IMR-90 (cell line): Measurements from ENCODE around the gene CKAP4. TPM values are rescaled to one million over a fixed set of nuclear protein-coding genes. Genes with fewer than 3 reads are reported as not detected.

Experiments used
- ATAC-seq: fragments of 200-7000 bp; cut with Tn5 transposase; 2 replicates; pipeline ENCODE4 v1.9.1; 2020; ENCODE audit warnings: low read depth, mild to moderate bottlenecking, moderate library complexity
- BruUV-seq: library from RNA; stranded (reverse); fragments of 400-500 nt; replicated peaks from 2 replicates; lab custom pipeline; 2021; lab: Mats Ljungman, UMichigan
- CTCF ChIA-PET: fragments of 300-600 bp; formaldehyde crosslinking; extraction: SDS; loops from one replicate; lab custom pipeline; 2021; ENCODE audit warnings: antibody characterized with exemption; lab: Yijun Ruan, JAX
- POLR2A ChIA-PET: fragments of 300-600 bp; sonication (Branson Sonifier 250); formaldehyde crosslinking; loops from one replicate; lab custom pipeline; 2022; ENCODE audit warnings: antibody characterized with exemption; ENCODE audit not compliant: unreplicated experiment; lab: Charles Lee
- DNase-seq: peaks from one replicate; pipeline ENCODE4 v3.0.0; 2013
- H2AFZ ChIP-seq: replicated peaks from 2 replicates; pipeline ENCODE3; 2013; ENCODE audit warnings: low read length, mild to moderate bottlenecking; ENCODE audit not compliant: poor library complexity
- H2AK5ac ChIP-seq: 2 replicates; pipeline ENCODE4 v1.6.1; 2013; ENCODE audit warnings: low read depth, low read length, inconsistent platforms
- H2AK9ac ChIP-seq: replicated peaks from 2 replicates; pipeline ENCODE3; 2013; ENCODE audit warnings: mild to moderate bottlenecking, low read depth, low read length, moderate library complexity; ENCODE audit not compliant: poor library complexity
- H2BK120ac ChIP-seq: 2 replicates; pipeline ENCODE4 v1.6.1; 2013; ENCODE audit warnings: low read depth, low read length, inconsistent platforms
- H2BK15ac ChIP-seq: 3 replicates; pipeline ENCODE4 v1.6.1; 2013; ENCODE audit warnings: low read depth, low read length, inconsistent platforms
- H2BK20ac ChIP-seq: 2 replicates; pipeline ENCODE4 v1.6.1; 2013; ENCODE audit warnings: low read depth, mild to moderate bottlenecking, inconsistent platforms, low read length, moderate library complexity
- H2BK5ac ChIP-seq: 2 replicates; pipeline ENCODE4 v1.6.1; 2013; ENCODE audit warnings: mild to moderate bottlenecking, low read depth, low read length, inconsistent platforms; ENCODE audit not compliant: poor library complexity, severe bottlenecking
- H3K14ac ChIP-seq: replicated peaks from 2 replicates; pipeline ENCODE4 v1.6.1; 2013; ENCODE audit warnings: low read depth, low read length, inconsistent platforms
- H3K18ac ChIP-seq: 2 replicates; pipeline ENCODE4 v1.6.1; 2013; ENCODE audit warnings: low read depth, low read length, control low read depth
- H3K23ac ChIP-seq: 2 replicates; pipeline ENCODE4 v1.6.1; 2013; ENCODE audit warnings: low read depth, low read length, inconsistent platforms
- H3K27ac ChIP-seq: 2 replicates; pipeline ENCODE4 v1.5.1; 2013; ENCODE audit warnings: mild to moderate bottlenecking, control low read depth, low read length; ENCODE audit not compliant: insufficient read depth
- H3K27me3 ChIP-seq: 2 replicates; pipeline ENCODE4 v1.6.1; 2013; ENCODE audit warnings: low read length; ENCODE audit not compliant: control insufficient read depth, insufficient read depth
- H3K36me3 ChIP-seq: 2 replicates; pipeline ENCODE4 v1.6.1; 2013; ENCODE audit warnings: low read length, mixed read lengths; ENCODE audit not compliant: control insufficient read depth, insufficient read depth
- H3K4ac ChIP-seq: 2 replicates; pipeline ENCODE4 v1.6.1; 2013; ENCODE audit warnings: low read depth, low read length, inconsistent platforms
- H3K4me1 ChIP-seq: 2 replicates; pipeline ENCODE4 v1.6.1; 2013; ENCODE audit warnings: low read length, mixed read lengths; ENCODE audit not compliant: control insufficient read depth, insufficient read depth
- H3K4me2 ChIP-seq: 2 replicates; pipeline ENCODE4 v1.6.1; 2013; ENCODE audit warnings: low read depth, mild to moderate bottlenecking, control low read depth, low read length, moderate library complexity
- H3K4me3 ChIP-seq: 2 replicates; pipeline ENCODE4 v1.5.1; 2013; ENCODE audit warnings: low read depth, mild to moderate bottlenecking, control low read depth, low read length, moderate library complexity; ENCODE audit not compliant: insufficient read depth
- H3K56ac ChIP-seq: 2 replicates; pipeline ENCODE4 v1.6.1; 2013; ENCODE audit warnings: low read length, inconsistent platforms; ENCODE audit not compliant: insufficient read depth; ENCODE audit errors: extremely low read depth
- H3K79me1 ChIP-seq, 2 experiments: 2 replicates each; pipeline ENCODE4 v1.6.1; 2013; ENCODE audit warnings: low read length in 2 of 2, inconsistent platforms in 1 of 2, low read depth in 1 of 2
- H3K9ac ChIP-seq: 2 replicates; pipeline ENCODE4 v1.6.1; 2013; ENCODE audit warnings: low read depth, low read length, control low read depth
- H3K9me1 ChIP-seq: 2 replicates; pipeline ENCODE4 v1.6.1; 2013; ENCODE audit warnings: low read length, inconsistent platforms; ENCODE audit not compliant: insufficient read depth
- H3K9me3 ChIP-seq: 2 replicates; pipeline ENCODE4 v1.6.1; 2013; ENCODE audit warnings: low read length; ENCODE audit not compliant: control insufficient read depth, insufficient read depth
- H4K20me1 ChIP-seq: 2 replicates; pipeline ENCODE4 v1.6.1; 2013; ENCODE audit warnings: low read length, inconsistent platforms; ENCODE audit not compliant: insufficient read depth
- H4K5ac ChIP-seq: 2 replicates; pipeline ENCODE4 v1.6.1; 2013; ENCODE audit warnings: mild to moderate bottlenecking, low read depth, low read length, control low read depth
- H4K8ac ChIP-seq, 2 experiments: 2 replicates each; pipeline ENCODE4 v1.6.1; 2013; ENCODE audit warnings: low read depth in 2 of 2, low read length in 2 of 2, control low read depth in 1 of 2, inconsistent platforms in 1 of 2
- H4K91ac ChIP-seq: 2 replicates; pipeline ENCODE4 v1.6.1; 2013; ENCODE audit warnings: low read depth, low read length, inconsistent platforms; ENCODE audit not compliant: insufficient read depth
- MXI1 ChIP-seq: IDR thresholded peaks from 2 replicates; pipeline ENCODE4 v1.6.1; 2012; ENCODE audit warnings: low read depth, mild to moderate bottlenecking, low read length, moderate library complexity, borderline replicate concordance
- WGBS, 2 experiments: methylation state at CpG; one replicate each; pipeline versions ENCODE4 v1.1.5 to v1.1.7; 2013; ENCODE audit warnings: missing lambda C conversion rate in 2 of 2; ENCODE audit not compliant: insufficient read length in 1 of 2; ENCODE audit errors: extremely low coverage in 2 of 2; 5-methylcytosine and 5-hydroxymethylcytosine counted together
- dilution Hi-C: fragments of 300-500 bp; cut with HindIII; formaldehyde crosslinking; loops from one replicate; pipeline ENCODE4 v1.14.3; 2018; ENCODE audit warnings: low sequenced_read_pairs; ENCODE audit not compliant: unreplicated experiment
- in situ Hi-C: fragments of 300-500 bp; cut with MboI; formaldehyde crosslinking; loops from 3 replicates; pipeline ENCODE4 v1.14.3; 2019; ENCODE audit warnings: low sequenced_read_pairs, inconsistent platforms, mixed read lengths
- intact Hi-C: fragments of 100-400 bp; cut with micrococcal nuclease; formaldehyde crosslinking; loops from 2 replicates; pipeline ENCODE4 v1.10.0; 2022
- polyA plus RNA-seq, 3 experiments: library from polyadenylated mRNA; depleted of rRNA; stranded (reverse); fragments of >200 nt; gene quantifications; 2 replicates each; pipeline ENCODE4 v1.2.3, GENCODE V29; 2012; ENCODE audit warnings: low replicate concordance in 1 of 3
- total RNA-seq: library from RNA; depleted of rRNA; stranded (reverse); fragments of >200 nt; gene quantifications from 2 replicates; pipeline ENCODE4 v1.2.3, GENCODE V29; 2012
- TF ChIP-seq, protein P1 (sequence below): conservative IDR thresholded peaks from 2 replicates; pipeline ENCODE4 v1.5.1; 2012; ENCODE audit warnings: mild to moderate bottlenecking, low read depth, low read length, improper control_type of control experiment
- TF ChIP-seq, protein P2 (sequence below): fragments of 150-350 bp; IDR thresholded peaks from 2 replicates; pipeline ENCODE4 v1.6.1; 2017; ENCODE audit warnings: mild to moderate bottlenecking, antibody characterized with exemption, low read length, low read depth

CKAP4 gene
- total and polyA plus RNA-seq, 2 of the 4 experiments (the other 2 are of a cell fraction), result 94.5 to 297 TPM

GRCh38 chr12:106193394-106194215 lies 54.2 kb downstream of the CKAP4 start (continued):
- TF ChIP-seq, protein P1, sequence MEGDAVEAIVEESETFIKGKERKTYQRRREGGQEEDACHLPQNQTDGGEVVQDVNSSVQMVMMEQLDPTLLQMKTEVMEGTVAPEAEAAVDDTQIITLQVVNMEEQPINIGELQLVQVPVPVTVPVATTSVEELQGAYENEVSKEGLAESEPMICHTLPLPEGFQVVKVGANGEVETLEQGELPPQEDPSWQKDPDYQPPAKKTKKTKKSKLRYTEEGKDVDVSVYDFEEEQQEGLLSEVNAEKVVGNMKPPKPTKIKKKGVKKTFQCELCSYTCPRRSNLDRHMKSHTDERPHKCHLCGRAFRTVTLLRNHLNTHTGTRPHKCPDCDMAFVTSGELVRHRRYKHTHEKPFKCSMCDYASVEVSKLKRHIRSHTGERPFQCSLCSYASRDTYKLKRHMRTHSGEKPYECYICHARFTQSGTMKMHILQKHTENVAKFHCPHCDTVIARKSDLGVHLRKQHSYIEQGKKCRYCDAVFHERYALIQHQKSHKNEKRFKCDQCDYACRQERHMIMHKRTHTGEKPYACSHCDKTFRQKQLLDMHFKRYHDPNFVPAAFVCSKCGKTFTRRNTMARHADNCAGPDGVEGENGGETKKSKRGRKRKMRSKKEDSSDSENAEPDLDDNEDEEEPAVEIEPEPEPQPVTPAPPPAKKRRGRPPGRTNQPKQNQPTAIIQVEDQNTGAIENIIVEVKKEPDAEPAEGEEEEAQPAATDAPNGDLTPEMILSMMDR, result no peak

DNA sequence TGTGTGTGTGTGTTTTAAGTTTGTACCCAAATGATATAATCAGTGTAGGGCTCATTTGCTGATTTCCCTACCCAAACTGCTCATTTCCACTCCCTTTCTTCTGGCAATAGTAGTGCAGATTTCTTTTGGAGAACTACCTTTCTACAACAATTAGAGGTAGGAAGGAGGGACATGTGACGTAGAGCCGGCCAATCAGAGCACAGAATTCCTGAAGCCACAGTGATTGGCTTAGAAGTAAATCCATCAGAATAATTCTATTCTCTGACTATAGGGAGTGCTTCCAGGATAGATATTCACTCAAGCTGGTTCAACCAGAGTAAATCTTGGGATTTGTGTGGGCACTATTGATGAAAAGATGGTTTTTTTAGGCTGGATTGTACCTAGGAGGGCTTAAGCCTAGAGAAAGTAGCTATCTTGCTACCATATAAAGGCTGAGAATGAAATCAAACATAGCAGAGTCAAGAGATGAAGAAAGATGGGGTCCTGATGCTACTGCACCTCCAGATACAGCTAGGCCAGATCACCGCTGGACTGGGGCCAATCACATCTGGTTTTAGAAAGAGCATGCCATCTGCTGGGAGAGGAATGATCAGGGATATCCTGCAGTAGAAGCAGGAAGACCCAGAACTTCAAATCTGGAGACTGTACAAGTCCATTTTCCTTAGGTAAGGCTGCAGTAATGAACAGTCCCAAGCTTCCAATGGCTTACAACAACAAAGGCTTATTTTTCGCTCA lies 55.0 kb downstream of the CKAP4 start:
- Histone ChIP-seq H3K36me3 (no peaks in the 10 kb centered on the region), H4K91ac (no peak overlapping the region), H4K20me1 (no peaks in the 10 kb centered on the region), H2AK9ac (no peak overlapping the region), H3K9ac (no peak overlapping the region), H3K23ac (no peak overlapping the region), H3K27me3 (peaks cover 27% of the 10 kb centered on the region), H2AK5ac (no peak overlapping the region), H3K56ac (no peak overlapping the region), H2BK15ac (no peak overlapping the region), H3K9me3 (no peaks in the 10 kb centered on the region), H2BK5ac (no peak overlapping the region), H4K5ac (no peak overlapping the region), H3K79me1 (no peaks in the 10 kb centered on the region), H3K4me3 (no peak overlapping the region), H3K27ac (no peak overlapping the region), H2BK120ac (no peak overlapping the region), H3K4me1 (peaks cover 1% of the 10 kb centered on the region; the same call in 1 of the 2 replicates), H3K9me1 (no peaks in the 10 kb centered on the region), H3K18ac (no peak overlapping the region), H3K4ac (no peak overlapping the region), H2BK20ac (no peak overlapping the region), H3K14ac (no peak overlapping the region), H3K4me2 (no peak overlapping the region), H2AFZ (no peak overlapping the region), H4K8ac (no peak overlapping the region)
- dilution Hi-C loops, result no loop called here
- intact Hi-C loops, result no loop called here
- POLR2A ChIA-PET, result no interaction called here
- no peak for ATAC-seq
- CTCF ChIA-PET, result no interaction called here
- DNase-seq, result no peak
- no TSS peak for BruUV-seq
- 67% methylated on average over 1 of the region's 4 CpGs; no CpG with 5 or more reads in 1 of the 2 experiments for WGBS, 2 experiments
- in situ Hi-C loops, result no loop called here
- TF ChIP-seq MXI1, result no peak
- TF ChIP-seq, protein P2, sequence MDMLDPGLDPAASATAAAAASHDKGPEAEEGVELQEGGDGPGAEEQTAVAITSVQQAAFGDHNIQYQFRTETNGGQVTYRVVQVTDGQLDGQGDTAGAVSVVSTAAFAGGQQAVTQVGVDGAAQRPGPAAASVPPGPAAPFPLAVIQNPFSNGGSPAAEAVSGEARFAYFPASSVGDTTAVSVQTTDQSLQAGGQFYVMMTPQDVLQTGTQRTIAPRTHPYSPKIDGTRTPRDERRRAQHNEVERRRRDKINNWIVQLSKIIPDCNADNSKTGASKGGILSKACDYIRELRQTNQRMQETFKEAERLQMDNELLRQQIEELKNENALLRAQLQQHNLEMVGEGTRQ, result peak; percentile 61; the same call in 1 of the 2 replicates
